ENCODE measurements around the gene STK38. TPM values are rescaled to one million over a fixed set of nuclear protein-coding genes. Genes with fewer than 3 reads are reported as not detected.

STK38 gene
- total RNA-seq, 1 experiment from 2014 or later, result 20.1 TPM

GRCh38 chr6:36555750-36556252 is 8.5 kb upstream of the STK38 start:
- Histone ChIP-seq H3K27ac (ENCODE audit: low read depth, low read length) (no peak overlapping the region), H3K9ac (ENCODE audit: low read length) (no peak overlapping the region), H3K4me1 (ENCODE audit: control insufficient read depth in 1 of 2, insufficient read depth in 2 of 2, low read length in 2 of 2) (no peaks in the 10 kb centered on the region), H3K9me2 (ENCODE audit: insufficient read depth) (no peaks in the 10 kb centered on the region), H4K20me1 (ENCODE audit: insufficient read depth) (no peaks in the 10 kb centered on the region), H3K9me3 (ENCODE audit: control insufficient read depth in 1 of 2, insufficient read depth in 1 of 2, low read depth in 1 of 2, low read length in 2 of 2) (no peaks in the 10 kb centered on the region), H3K36me3 (ENCODE audit: control insufficient read depth in 1 of 2, insufficient read depth in 2 of 2, low read length in 2 of 2) (no peaks in the 10 kb centered on the region), H3K4me3 (replicated peaks in 1 of 2; ENCODE audit: low read depth in 1 of 2, low read length in 2 of 2) (no peak overlapping the region), H3K27me3 (ENCODE audit: insufficient read depth, low read length) (no peaks in the 10 kb centered on the region), H3K79me2 (ENCODE audit: insufficient read depth, low read length) (no peaks in the 10 kb centered on the region), H3K4me2 (ENCODE audit: low read length) (no peak overlapping the region), H2AFZ (ENCODE audit: low read depth, low read length, poor library complexity, severe bottlenecking) (no peak overlapping the region)
- DNase-seq (ENCODE audit: low read depth, low spot score) (no peak), ATAC-seq (no peak)
- RAD21 ChIA-PET (ENCODE audit: low non-redundant PET in 1 of 2, low total read pairs in 2 of 2, uncharacterized antibody in 2 of 2, unreplicated experiment in 2 of 2), result no interaction called here
- POLR2A ChIA-PET, result no interaction called here
- BruUV-seq (replicated peaks), result no TSS peak
- intact Hi-C loops (cut with micrococcal nuclease), result no loop called here
- CTCF ChIA-PET, result no interaction called here
- TF ChIP-seq YY1 (IDR thresholded peaks at IDR 0.05; ENCODE audit: extremely low read depth, insufficient replicate concordance, low read depth, low read length), result no peak
- TF ChIP-seq SRF (IDR thresholded peaks at IDR 0.05; ENCODE audit: low read depth), result no peak
- no peak for TF ChIP-seq SP1 (IDR thresholded peaks at IDR 0.05; ENCODE audit: low read depth)
- no peak for TF ChIP-seq ATF3 (IDR thresholded peaks at IDR 0.05)
- TF ChIP-seq ZFX (IDR thresholded peaks at IDR 0.05), result no peak
- TF ChIP-seq ZBTB33 (IDR thresholded peaks at IDR 0.05; ENCODE audit: extremely low read depth, insufficient replicate concordance, low read length), result no peak
- TF ChIP-seq POLR2A (IDR thresholded peaks at IDR 0.05; ENCODE audit: borderline replicate concordance, extremely low read depth, insufficient read depth, insufficient read length), result no peak
- TF ChIP-seq CTCF (IDR thresholded peaks at IDR 0.05 in 2 of 3, conservative IDR thresholded peaks at IDR 0.05 in 1 of 3; ENCODE audit: borderline replicate concordance in 1 of 3, insufficient read depth in 1 of 3, low read depth in 2 of 3, low read length in 2 of 3), result no peak

All from HCT116 (cell line).